NB4 (cell line): ENCODE results near the gene FAT3.

Source experiments
- MAX ChIP-seq: IDR thresholded peaks from 2 replicates; pipeline ENCODE4 v1.6.1; 2011; ENCODE audit warnings: low read depth, low read length
- POLR2A ChIP-seq: IDR thresholded peaks from 2 replicates; pipeline ENCODE4 v1.6.1; 2011; ENCODE audit warnings: mild to moderate bottlenecking; ENCODE audit not compliant: insufficient read length; ENCODE audit errors: extremely low read depth
- TF ChIP-seq, protein P1 (sequence below): IDR thresholded peaks from one replicate; pipeline ENCODE4 v1.5.1; 2012; ENCODE audit warnings: low read depth, low read length

GRCh38 chr11:92245700-92246271 lies 21.2 kb downstream of the FAT3 start:
- TF ChIP-seq, protein P1, sequence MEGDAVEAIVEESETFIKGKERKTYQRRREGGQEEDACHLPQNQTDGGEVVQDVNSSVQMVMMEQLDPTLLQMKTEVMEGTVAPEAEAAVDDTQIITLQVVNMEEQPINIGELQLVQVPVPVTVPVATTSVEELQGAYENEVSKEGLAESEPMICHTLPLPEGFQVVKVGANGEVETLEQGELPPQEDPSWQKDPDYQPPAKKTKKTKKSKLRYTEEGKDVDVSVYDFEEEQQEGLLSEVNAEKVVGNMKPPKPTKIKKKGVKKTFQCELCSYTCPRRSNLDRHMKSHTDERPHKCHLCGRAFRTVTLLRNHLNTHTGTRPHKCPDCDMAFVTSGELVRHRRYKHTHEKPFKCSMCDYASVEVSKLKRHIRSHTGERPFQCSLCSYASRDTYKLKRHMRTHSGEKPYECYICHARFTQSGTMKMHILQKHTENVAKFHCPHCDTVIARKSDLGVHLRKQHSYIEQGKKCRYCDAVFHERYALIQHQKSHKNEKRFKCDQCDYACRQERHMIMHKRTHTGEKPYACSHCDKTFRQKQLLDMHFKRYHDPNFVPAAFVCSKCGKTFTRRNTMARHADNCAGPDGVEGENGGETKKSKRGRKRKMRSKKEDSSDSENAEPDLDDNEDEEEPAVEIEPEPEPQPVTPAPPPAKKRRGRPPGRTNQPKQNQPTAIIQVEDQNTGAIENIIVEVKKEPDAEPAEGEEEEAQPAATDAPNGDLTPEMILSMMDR = no peak
- TF ChIP-seq POLR2A = no peak
- TF ChIP-seq MAX = no peak
